Right lobe of liver (tissue), 6 donors: Measurements from ENCODE around the gene BCL7C. TPM values are rescaled to one million over a fixed set of nuclear protein-coding genes. Genes with fewer than 3 reads are reported as not detected.

ENCODE experiments used
- ATAC-seq, 4 donors: fragments of 200-7000 bp; cut with Tn5 transposase; one replicate each; pipeline ENCODE4 v1.9.1; 2020; ENCODE audit warnings: mild to moderate bottlenecking in 4 of 4, moderate library complexity in 4 of 4
- DNase-seq, 3 donors: peaks; one replicate each; pipeline ENCODE4 v3.0.0-alpha.2; 2020
- H3K27ac ChIP-seq, 3 donors: fragments of 200-600 bp; one replicate each; pipeline ENCODE4 v1.8.0; 2022
- H3K27me3 ChIP-seq, 2 donors: fragments of 200-600 bp; one replicate each; pipeline ENCODE4 v1.8.0; 2022
- H3K36me3 ChIP-seq, 4 donors: fragments of 200-600 bp; sonication (generic) in 1 of 4; one replicate each; pipeline versions ENCODE4 v1.5.1 to v1.8.0; 2017 to 2022; ENCODE audit warnings: control low read depth in 1 of 4
- H3K4me1 ChIP-seq, 4 donors: fragments of 200-600 bp; sonication (generic) in 1 of 4; one replicate each; pipeline versions ENCODE4 v1.5.1 to v1.8.0; 2017 to 2022; ENCODE audit warnings: control low read depth in 1 of 4
- H3K4me3 ChIP-seq, 3 donors: fragments of 200-600 bp; one replicate each; pipeline ENCODE4 v1.8.0; 2022
- H3K9me3 ChIP-seq, 4 donors: fragments of 200-600 bp; sonication (generic) in 1 of 4; one replicate each; pipeline versions ENCODE4 v1.5.1 to v1.8.0; 2017 to 2022; ENCODE audit warnings: control low read depth in 1 of 4
- CTCF ChIP-seq, 4 donors: fragments of 200-600 bp in 3 of 4; fragments of 450-650 bp in 1 of 4; IDR thresholded peaks; one replicate each; pipeline versions ENCODE4 v1.5.1 to v1.8.0; 2016 to 2022; ENCODE audit warnings: antibody characterized with exemption in 4 of 4, mild to moderate bottlenecking in 2 of 4
- POLR2A ChIP-seq: fragments of 450-650 bp; IDR thresholded peaks from one replicate; pipeline ENCODE4 v1.6.1; 2017; ENCODE audit warnings: antibody characterized with exemption, mild to moderate bottlenecking
- WGBS: methylation state at CpG from one replicate; pipeline ENCODE4 v1.1.6; 2018; ENCODE audit warnings: low coverage, low lambda C conversion rate; ENCODE audit not compliant: insufficient coverage; ENCODE audit errors: missing lambda C conversion rate; 5-methylcytosine and 5-hydroxymethylcytosine counted together
- intact Hi-C, 2 donors: fragments of 100-400 bp; cut with DNase I; formaldehyde crosslinking; loops; one replicate each; pipeline versions ENCODE4 v1.11.2 to v1.14.1; 2022
- total RNA-seq, 6 experiments: library from RNA; depleted of rRNA in 2 of 6; stranded (reverse); fragments of >200 nt in 2 of 6; fragmentation: NEBNext Ultra II Directional in 3 of 6; extraction: Animal tissue kit (Norgen Biotek cat#: 25700) in 3 of 6; gene quantifications; one replicate each; pipeline versions ENCODE4 v1.1.0 to v1.2.4, GENCODE V29; 2016 to 2023
- donor health status: DM: no; HTN: yes; CAD: no.
- donor health status: DM: no; HTN: no; CAD: no.
- donor health status: DM: no; HTN: no; CAD: no.
- donor health status: DM: no; HTN: yes; CAD: no.
- donor health status: DM: no; HTN: yes; CAD: no.

Gene BCL7C
- total RNA-seq, 6 experiments from 2014 or later, result 5.9 to 14.3 (median 7.9) TPM

GRCh38 chr16:30937692-30938091, 43.8 kb upstream of the BCL7C start:
- DNase-seq, result no peak
- intact Hi-C loops, result no loop called here
- peaks cover 0 to 7% (median 0%) of the 10 kb centered on the region in 4 donors for H3K4me1 ChIP-seq
- no peak for ATAC-seq
- no peak for TF ChIP-seq POLR2A
- TF ChIP-seq CTCF (IDR thresholded peaks at IDR 0.05), result no peak
- H3K36me3 ChIP-seq, result no peaks in the 10 kb centered on the region
- H3K27me3 ChIP-seq, result no peaks in the 10 kb centered on the region
- H3K4me3 ChIP-seq, result no peak overlapping the region
- WGBS, result 43% methylated on average over 4 of the region's 5 CpGs
- peak overlapping the region in 1 of 3 donors; percentile 13 for H3K27ac ChIP-seq
- no peaks in the 10 kb centered on the region for H3K9me3 ChIP-seq

GRCh38 chr16:30934827-30935557, 41.1 kb upstream of the BCL7C start:
- TF ChIP-seq CTCF (IDR thresholded peaks at IDR 0.05) (peak; percentile 31 to 39 (median 35)), POLR2A (no peak)
- Histone ChIP-seq H3K36me3 (no peaks in the 10 kb centered on the region), H3K27me3 (no peaks in the 10 kb centered on the region), H3K27ac (no peak overlapping the region), H3K4me1 (no peaks in the 10 kb centered on the region), H3K4me3 (no peak overlapping the region), H3K9me3 (no peaks in the 10 kb centered on the region)
- WGBS, result 43% methylated on average over 10 of the region's 12 CpGs
- DNase-seq (peak in 1 of 3 donors; percentile 42), ATAC-seq (peak; percentile 65 to 78 (median 68))
- intact Hi-C loops, result no loop called here

- Histone ChIP-seq H3K36me3 (no peaks in the 10 kb centered on the region), H3K9me3 (no peaks in the 10 kb centered on the region), H3K4me3 (no peak overlapping the region), H3K4me1 (no peaks in the 10 kb centered on the region), H3K27me3 (no peaks in the 10 kb centered on the region), H3K27ac (no peak overlapping the region)
- TF ChIP-seq POLR2A, result no peak
- TF ChIP-seq CTCF (IDR thresholded peaks at IDR 0.05), result no peak
- intact Hi-C loops, result no loop called here
- 71% methylated on average over 8 of the region's 12 CpGs for WGBS
- ATAC-seq (no peak), DNase-seq (no peak)
Measured at GRCh38 chr16:30931068-30931650, 37.3 kb upstream of the BCL7C start.

GRCh38 chr16:30930160-30930571, 36.3 kb upstream of the BCL7C start:
- Histone ChIP-seq H3K4me1 (no peaks in the 10 kb centered on the region), H3K27me3 (no peaks in the 10 kb centered on the region), H3K4me3 (no peak overlapping the region), H3K36me3 (no peaks in the 10 kb centered on the region), H3K27ac (no peak overlapping the region), H3K9me3 (no peaks in the 10 kb centered on the region)
- intact Hi-C loops, result no loop called here
- no peak for DNase-seq
- ATAC-seq, result no peak
- no peak for TF ChIP-seq CTCF (IDR thresholded peaks at IDR 0.05)
- TF ChIP-seq POLR2A, result no peak
- WGBS, result no CpG with 5 or more reads among the region's 35 CpGs
